Anterior cingulate cortex (tissue), 58 donors: ENCODE data around the gene RASA3.
A peak's percentile ranks its signal among the peaks of the same experiment; 100 is the strongest.
"Not testable (repeated sequence)": the region's sequence is repeated elsewhere in the genome, so short reads cannot be mapped to it uniquely, and the experiment has no call there.

Experiments
- DNase-seq, 58 donors: peaks; one replicate each; lab custom pipeline; 2025; lab: John Stamatoyannopoulos, UW

RASA3 gene

GRCh38 chr13:114155926-114156883, 23.8 kb upstream of the RASA3 start:
- DNase-seq, result no peak

- no peak for DNase-seq
These were observed 22.9 kb upstream of the RASA3 start for GRCh38 chr13:114155320-114155719.

- no peak for DNase-seq
These were observed 22.1 kb upstream of the RASA3 start for GRCh38 chr13:114154476-114154875.

- no peak for DNase-seq
These were observed 21.2 kb upstream of the RASA3 start for GRCh38 chr13:114153485-114154080.

- DNase-seq, result peak in 3 of 58 donors; percentile 20 to 49 (median 20)
These were observed 20.5 kb upstream of the RASA3 start for GRCh38 chr13:114152831-114153371.

- no peak for DNase-seq
These were observed 19.8 kb upstream of the RASA3 start for GRCh38 chr13:114152285-114152645.

GRCh38 chr13:114151565-114152284, 19.3 kb upstream of the RASA3 start:
- DNase-seq, result no peak

- DNase-seq, result peak in 7 of 58 donors; percentile 21 to 54 (median 46)
These were observed 18.6 kb upstream of the RASA3 start for GRCh38 chr13:114151031-114151430.

- DNase-seq, result no peak
These were observed 17.6 kb upstream of the RASA3 start for GRCh38 chr13:114149774-114150740.

- not testable (repeated sequence) for DNase-seq
These were observed 16.5 kb upstream of the RASA3 start for GRCh38 chr13:114148886-114149285.

- DNase-seq, result no peak
These were observed 16.1 kb upstream of the RASA3 start for GRCh38 chr13:114148521-114148855.

GRCh38 chr13:114147803-114148520, 15.5 kb upstream of the RASA3 start:
- no peak for DNase-seq

GRCh38 chr13:114146629-114147028, 14.2 kb upstream of the RASA3 start:
- DNase-seq, result no peak

- DNase-seq, result no peak
These were observed 13.8 kb upstream of the RASA3 start for GRCh38 chr13:114146173-114146572.

- no peak for DNase-seq
These were observed 13.3 kb upstream of the RASA3 start for GRCh38 chr13:114145722-114146121.

- no peak for DNase-seq
These were observed 12.8 kb upstream of the RASA3 start for GRCh38 chr13:114145256-114145655.

- DNase-seq, result no peak
These were observed 12.3 kb upstream of the RASA3 start for GRCh38 chr13:114144606-114145244.

GRCh38 chr13:114143806-114144605, 11.6 kb upstream of the RASA3 start:
- no peak for DNase-seq
